ENCODE measurements around the gene TECTA.

- TF ChIP-seq CTCF (IDR thresholded peaks at IDR 0.05): no peak
- no peak for TF ChIP-seq POLR2A (IDR thresholded peaks at IDR 0.05)
These were observed 18.4 kb upstream of the TECTA start for GRCh38 chr11:121082670-121083069.
